OCI-LY3 (cell line): ENCODE results near the gene PRDX3.

Experiments
- H2AFZ ChIP-seq: fragments of 200-600, 300-600 bp; shearing (Covaris generic); 2 replicates; pipeline ENCODE4 v1.6.0; 2014; ENCODE audit warnings: antibody characterized with exemption, low read depth, low read length
- H3K27ac ChIP-seq: fragments of 200-600, 300-600 bp; sonication (generic); 2 replicates; pipeline ENCODE4 v1.5.1; 2014; ENCODE audit warnings: mild to moderate bottlenecking, low read length, moderate library complexity, mixed read lengths
- H3K27me3 ChIP-seq: fragments of 200-600, 300-600 bp; sonication (generic); 2 replicates; pipeline ENCODE4 v1.6.1; 2014; ENCODE audit warnings: low read depth, low read length, mixed read lengths
- H3K36me3 ChIP-seq: fragments of 200-600, 300-600 bp; sonication (generic); replicated peaks from 2 replicates; pipeline ENCODE3; 2014; ENCODE audit warnings: low read depth, low read length, mixed read lengths
- H3K4me1 ChIP-seq: fragments of 300-600, 200-600 bp; sonication (generic); 2 replicates; pipeline ENCODE4 v1.6.1; 2014; ENCODE audit warnings: low read length, mixed read lengths
- H3K4me2 ChIP-seq: fragments of 200-600, 300-600 bp; sonication (generic); 2 replicates; pipeline ENCODE4 v1.6.1; 2014; ENCODE audit warnings: low read length, mixed read lengths
- H3K4me3 ChIP-seq: fragments of 300-600, 200-600 bp; sonication (generic); 2 replicates; pipeline ENCODE4 v1.5.1; 2014; ENCODE audit warnings: antibody characterized with exemption, mild to moderate bottlenecking, low read length, moderate library complexity
- H3K79me2 ChIP-seq: fragments of 300-600, 200-600 bp; shearing (Covaris generic); 2 replicates; pipeline ENCODE4 v1.6.1; 2014; ENCODE audit warnings: mild to moderate bottlenecking, low read length, mixed read lengths
- H3K9ac ChIP-seq: fragments of 300-600, 200-600 bp; shearing (Covaris generic); 2 replicates; pipeline ENCODE4 v1.6.0; 2014; ENCODE audit warnings: mild to moderate bottlenecking, low read length, moderate library complexity
- H3K9me3 ChIP-seq: fragments of 200-600, 300-600 bp; shearing (Covaris generic); 2 replicates; pipeline ENCODE4 v1.6.1; 2014; ENCODE audit warnings: low read length, mixed read lengths; ENCODE audit not compliant: insufficient read depth
- H4K20me1 ChIP-seq: fragments of 200-600, 300-600 bp; sonication (generic); 2 replicates; pipeline ENCODE4 v1.6.1; 2016; ENCODE audit warnings: low read length, mixed read lengths; ENCODE audit not compliant: insufficient read depth
- EZH2phosphoT487 ChIP-seq: fragments of 200-600 bp; shearing (Covaris generic); IDR thresholded peaks from 2 replicates; pipeline ENCODE4 v1.6.1; 2018; ENCODE audit warnings: antibody characterized with exemption, mixed run types, low read depth
- TF ChIP-seq, protein P1 (sequence below): fragments of 200-600, 300-600 bp; sonication (generic); IDR thresholded peaks from 2 replicates; pipeline ENCODE4 v1.5.1; 2014; ENCODE audit warnings: antibody characterized with exemption, low read length, low read depth

PRDX3 gene

DNA sequence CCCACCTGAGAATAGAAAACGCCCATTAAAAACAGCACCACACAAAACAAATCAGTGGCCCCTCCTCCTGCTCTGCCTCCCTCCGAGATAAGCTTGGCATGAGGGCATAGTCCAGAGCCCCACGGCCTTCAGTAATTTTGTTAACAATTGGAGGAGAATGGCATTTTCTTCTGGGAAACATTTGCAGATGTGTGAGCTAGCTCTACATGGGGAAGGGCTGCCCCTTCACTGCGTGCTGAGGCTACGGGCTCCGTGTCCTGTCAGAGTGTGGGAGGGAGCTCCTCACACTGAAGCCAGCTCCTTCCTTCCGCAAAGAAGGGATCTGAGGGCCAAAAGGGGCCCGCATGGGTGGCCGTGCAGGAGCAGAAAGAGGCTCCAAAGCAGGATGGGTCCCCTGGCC, 43.9 kb upstream of the PRDX3 start:
- Histone ChIP-seq H3K27ac (no peak overlapping the region), H4K20me1 (no peaks in the 10 kb centered on the region), H3K9ac (no peak overlapping the region), H3K4me1 (no peaks in the 10 kb centered on the region), H3K27me3 (no peaks in the 10 kb centered on the region), H3K36me3 (no peaks in the 10 kb centered on the region), H3K79me2 (no peaks in the 10 kb centered on the region), H2AFZ (no peak overlapping the region), H3K4me3 (no peak overlapping the region), H3K9me3 (no peaks in the 10 kb centered on the region), H3K4me2 (no peak overlapping the region)
- TF ChIP-seq EZH2phosphoT487 = no peak
- TF ChIP-seq, protein P1, sequence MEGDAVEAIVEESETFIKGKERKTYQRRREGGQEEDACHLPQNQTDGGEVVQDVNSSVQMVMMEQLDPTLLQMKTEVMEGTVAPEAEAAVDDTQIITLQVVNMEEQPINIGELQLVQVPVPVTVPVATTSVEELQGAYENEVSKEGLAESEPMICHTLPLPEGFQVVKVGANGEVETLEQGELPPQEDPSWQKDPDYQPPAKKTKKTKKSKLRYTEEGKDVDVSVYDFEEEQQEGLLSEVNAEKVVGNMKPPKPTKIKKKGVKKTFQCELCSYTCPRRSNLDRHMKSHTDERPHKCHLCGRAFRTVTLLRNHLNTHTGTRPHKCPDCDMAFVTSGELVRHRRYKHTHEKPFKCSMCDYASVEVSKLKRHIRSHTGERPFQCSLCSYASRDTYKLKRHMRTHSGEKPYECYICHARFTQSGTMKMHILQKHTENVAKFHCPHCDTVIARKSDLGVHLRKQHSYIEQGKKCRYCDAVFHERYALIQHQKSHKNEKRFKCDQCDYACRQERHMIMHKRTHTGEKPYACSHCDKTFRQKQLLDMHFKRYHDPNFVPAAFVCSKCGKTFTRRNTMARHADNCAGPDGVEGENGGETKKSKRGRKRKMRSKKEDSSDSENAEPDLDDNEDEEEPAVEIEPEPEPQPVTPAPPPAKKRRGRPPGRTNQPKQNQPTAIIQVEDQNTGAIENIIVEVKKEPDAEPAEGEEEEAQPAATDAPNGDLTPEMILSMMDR = no peak

DNA sequence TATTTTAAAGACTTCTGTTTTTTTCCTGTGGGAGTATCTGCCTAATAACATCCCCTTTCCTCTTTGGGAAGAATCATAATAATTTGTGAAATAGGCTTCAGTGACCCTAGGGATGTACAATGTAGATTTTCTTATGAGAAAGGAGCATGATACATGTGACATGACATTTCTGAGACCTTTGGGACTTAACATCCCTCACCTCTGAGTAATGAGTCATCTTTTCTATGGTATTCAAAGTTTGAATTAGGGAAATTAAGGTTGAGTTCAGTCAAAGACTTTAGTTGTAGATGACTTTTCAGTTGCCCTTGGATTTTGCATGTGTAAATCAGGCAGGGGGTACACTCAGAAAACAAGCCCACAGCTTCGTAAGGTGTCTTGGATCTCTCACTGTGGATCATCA, 43.1 kb upstream of the PRDX3 start:
- H3K4me1 ChIP-seq = no peaks in the 10 kb centered on the region
- H4K20me1 ChIP-seq = no peaks in the 10 kb centered on the region
- no peaks in the 10 kb centered on the region for H3K27me3 ChIP-seq
- no peaks in the 10 kb centered on the region for H3K9me3 ChIP-seq
- H3K4me3 ChIP-seq = no peak overlapping the region
- TF ChIP-seq, protein P1 = no peak
- TF ChIP-seq EZH2phosphoT487 = no peak
- no peak overlapping the region for H3K4me2 ChIP-seq
- H3K9ac ChIP-seq = no peak overlapping the region
- no peaks in the 10 kb centered on the region for H3K79me2 ChIP-seq
- no peaks in the 10 kb centered on the region for H3K36me3 ChIP-seq
- no peak overlapping the region for H2AFZ ChIP-seq
- H3K27ac ChIP-seq = no peak overlapping the region

DNA sequence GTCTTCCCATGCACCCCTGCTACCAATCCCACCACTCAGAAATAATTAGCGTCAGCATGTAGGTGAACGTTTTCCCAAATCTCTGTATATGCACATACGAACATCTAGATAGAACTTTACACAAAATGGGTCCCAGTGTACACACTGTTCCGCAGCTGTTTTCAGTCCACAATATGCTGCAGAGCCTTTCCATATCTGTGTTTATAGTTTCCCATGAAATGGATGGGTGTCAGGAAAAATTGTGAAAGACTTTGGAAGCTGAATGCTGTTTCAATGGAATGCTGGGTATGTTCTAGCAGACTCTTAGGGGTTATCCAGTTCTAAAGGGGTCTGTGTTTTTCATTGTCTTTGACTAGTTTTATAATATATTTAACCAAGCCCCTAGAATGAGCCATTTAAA, 42.6 kb upstream of the PRDX3 start:
- Histone ChIP-seq H4K20me1 (no peaks in the 10 kb centered on the region), H3K4me3 (no peak overlapping the region), H3K27ac (no peak overlapping the region), H3K9ac (no peak overlapping the region), H3K27me3 (no peaks in the 10 kb centered on the region), H3K79me2 (no peaks in the 10 kb centered on the region), H3K9me3 (no peaks in the 10 kb centered on the region), H3K4me2 (no peak overlapping the region), H2AFZ (no peak overlapping the region), H3K36me3 (no peaks in the 10 kb centered on the region), H3K4me1 (no peaks in the 10 kb centered on the region)
- TF ChIP-seq EZH2phosphoT487 = no peak
- TF ChIP-seq, protein P1 = no peak

DNA sequence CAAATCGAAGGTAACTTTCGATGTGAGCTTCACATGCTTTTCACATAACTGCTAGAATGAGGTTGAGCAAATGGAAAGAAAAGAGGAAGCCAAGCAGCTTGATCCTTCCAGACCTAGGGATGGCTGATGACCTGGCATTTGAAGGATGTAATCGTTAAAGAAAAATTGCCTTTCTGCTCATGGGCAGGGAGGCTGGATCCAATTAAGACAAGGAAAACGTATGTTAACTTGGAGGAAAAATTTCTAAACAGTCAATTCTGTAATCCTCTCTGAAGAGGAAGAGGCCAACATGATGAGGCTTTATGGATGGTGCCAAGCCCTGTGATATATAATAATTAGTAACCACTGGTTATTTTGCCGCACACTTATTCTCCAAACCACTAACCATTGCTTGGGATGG, 41.3 kb upstream of the PRDX3 start:
- Histone ChIP-seq H3K4me3 (no peak overlapping the region), H2AFZ (no peak overlapping the region), H3K27ac (no peak overlapping the region), H3K79me2 (no peaks in the 10 kb centered on the region), H3K27me3 (no peaks in the 10 kb centered on the region), H3K9ac (no peak overlapping the region), H3K4me1 (no peaks in the 10 kb centered on the region), H4K20me1 (no peaks in the 10 kb centered on the region), H3K36me3 (no peaks in the 10 kb centered on the region), H3K9me3 (no peaks in the 10 kb centered on the region), H3K4me2 (no peak overlapping the region)
- no peak for TF ChIP-seq EZH2phosphoT487
- TF ChIP-seq, protein P1 = no peak
